ENCODE measurements around the gene TXNDC8. TPM values are rescaled to one million over a fixed set of nuclear protein-coding genes. Genes with fewer than 3 reads are reported as not detected.

Gene TXNDC8
- not detected in 2 replicates for total RNA-seq

DNA sequence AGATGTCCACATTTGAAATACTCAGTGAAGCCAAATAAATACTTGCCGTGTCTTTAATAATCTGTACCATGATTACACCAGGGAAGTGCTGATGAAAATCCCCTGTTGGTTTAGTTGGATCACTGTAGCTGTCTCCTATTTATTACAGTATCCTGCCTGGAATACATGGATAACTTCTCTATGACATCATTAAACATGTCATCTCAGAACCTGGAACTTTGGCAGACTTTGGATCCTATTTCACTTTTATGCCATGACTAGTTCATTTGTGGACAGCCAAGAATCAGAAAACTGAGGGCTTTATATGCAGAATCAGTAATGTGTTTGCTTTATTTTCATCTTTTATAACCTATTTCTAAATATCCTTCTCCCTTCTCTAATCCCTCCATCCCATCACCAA lies at the start of gene TXNDC8:
TXNDC8 (minus strand) TSS at position 137 of the 400 bp plus-strand sequence.

GRCh38 chr9:110256380-110257096 lies 81.1 kb downstream of the TXNDC8 start, which contains the start of gene TXN:
TSS of gene TXN (minus strand) at chr9:110256507. CDS start at chr9:110256435, 72 bp downstream.

Other genes with a start within 250 kb of the TXNDC8 start
- gene C9orf152, start 129.7 kb downstream of the TXNDC8 start, total RNA-seq: not detected in 2 replicates
- 337 and 387 TPM in 2 replicates for gene TXN, start 81.4 kb downstream of the TXNDC8 start, total RNA-seq
- gene SVEP1, start 241.9 kb upstream of the TXNDC8 start, total RNA-seq: under 0.01 TPM in 1 of 2 replicates, not detected in the other

All from mammary microvascular endothelial cell (primary cell).